GM12875 (cell line): Measurements from ENCODE around the gene RNH1.

Source experiments
- H3K4me3 ChIP-seq: one replicate; pipeline ENCODE4 v1.5.1; 2011; ENCODE audit warnings: low read depth, low read length, control low read depth
- CTCF ChIP-seq: IDR thresholded peaks from 2 replicates; pipeline ENCODE4 v1.5.1; 2011; ENCODE audit warnings: low read depth, mild to moderate bottlenecking, control low read depth, inconsistent platforms, low read length, moderate library complexity, borderline replicate concordance; ENCODE audit not compliant: insufficient read depth

Gene RNH1

GRCh38 chr11:454043-454442, 53.0 kb downstream of the RNH1 start:
- no peak overlapping the region for H3K4me3 ChIP-seq
- TF ChIP-seq CTCF = no peak

- no peak for TF ChIP-seq CTCF
- H3K4me3 ChIP-seq = no peak overlapping the region
Measured at GRCh38 chr11:453564-453963, 53.5 kb downstream of the RNH1 start.

GRCh38 chr11:452916-453527, 54.0 kb downstream of the RNH1 start:
- H3K4me3 ChIP-seq = no peak overlapping the region
- no peak for TF ChIP-seq CTCF

GRCh38 chr11:452203-452744, 54.8 kb downstream of the RNH1 start:
- TF ChIP-seq CTCF = no peak
- H3K4me3 ChIP-seq = no peak overlapping the region

- no peak overlapping the region for H3K4me3 ChIP-seq
Measured at GRCh38 chr11:451738-452137, 55.3 kb downstream of the RNH1 start.

GRCh38 chr11:450809-451451, 56.1 kb downstream of the RNH1 start:
- 0 out of 2 replicates have a peak, but pooled peaks have one; percentile 25 for TF ChIP-seq CTCF
- peak overlapping the region; percentile 90 for H3K4me3 ChIP-seq

More at GRCh38 chr11:451738-452137, 55.3 kb downstream of the RNH1 start:
- no peak for TF ChIP-seq CTCF
